ENCODE data around the gene BCL11A. TPM values are rescaled to one million over a fixed set of nuclear protein-coding genes. Genes with fewer than 3 reads are reported as not detected.

BCL11A gene
- total and polyA plus RNA-seq, 9 donors, result 0.81 to 5.7 (median 3.2) TPM; not detected in 1

DNA sequence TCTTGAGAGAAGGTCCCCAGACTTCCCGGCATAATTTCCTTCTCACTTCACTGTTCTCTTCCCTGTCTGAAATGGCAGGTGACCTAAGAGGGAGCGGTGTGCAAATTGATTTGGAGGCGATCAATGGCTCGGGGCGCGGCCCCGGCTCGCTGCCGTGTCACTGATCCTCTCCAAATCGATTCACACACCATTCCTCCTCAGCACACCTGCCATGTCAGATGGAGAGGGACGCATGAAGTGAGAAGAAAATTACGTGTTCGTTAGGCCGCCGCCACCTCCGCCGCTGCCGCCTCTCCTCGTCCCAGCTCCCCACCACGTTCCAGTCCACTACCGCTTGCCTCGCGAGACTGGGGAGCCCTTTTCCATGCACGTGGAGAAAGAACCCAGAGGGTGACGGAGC, 31.8 kb upstream of the BCL11A start:
- TF ChIP-seq POLR2A (IDR thresholded peaks at IDR 0.05), result no peak
- TF ChIP-seq, protein P1, sequence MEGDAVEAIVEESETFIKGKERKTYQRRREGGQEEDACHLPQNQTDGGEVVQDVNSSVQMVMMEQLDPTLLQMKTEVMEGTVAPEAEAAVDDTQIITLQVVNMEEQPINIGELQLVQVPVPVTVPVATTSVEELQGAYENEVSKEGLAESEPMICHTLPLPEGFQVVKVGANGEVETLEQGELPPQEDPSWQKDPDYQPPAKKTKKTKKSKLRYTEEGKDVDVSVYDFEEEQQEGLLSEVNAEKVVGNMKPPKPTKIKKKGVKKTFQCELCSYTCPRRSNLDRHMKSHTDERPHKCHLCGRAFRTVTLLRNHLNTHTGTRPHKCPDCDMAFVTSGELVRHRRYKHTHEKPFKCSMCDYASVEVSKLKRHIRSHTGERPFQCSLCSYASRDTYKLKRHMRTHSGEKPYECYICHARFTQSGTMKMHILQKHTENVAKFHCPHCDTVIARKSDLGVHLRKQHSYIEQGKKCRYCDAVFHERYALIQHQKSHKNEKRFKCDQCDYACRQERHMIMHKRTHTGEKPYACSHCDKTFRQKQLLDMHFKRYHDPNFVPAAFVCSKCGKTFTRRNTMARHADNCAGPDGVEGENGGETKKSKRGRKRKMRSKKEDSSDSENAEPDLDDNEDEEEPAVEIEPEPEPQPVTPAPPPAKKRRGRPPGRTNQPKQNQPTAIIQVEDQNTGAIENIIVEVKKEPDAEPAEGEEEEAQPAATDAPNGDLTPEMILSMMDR (IDR thresholded peaks at IDR 0.05), result no peak
- TF ChIP-seq EP300 (IDR thresholded peaks at IDR 0.05), result no peak
- Histone ChIP-seq H3K27me3 (no peaks in the 10 kb centered on the region), H3K27ac (no peak overlapping the region), H3K4me3 (no peak overlapping the region), H3K9me3 (no peaks in the 10 kb centered on the region), H3K36me3 (no peaks in the 10 kb centered on the region), H3K4me1 (ENCODE audit: insufficient read depth) (no peaks in the 10 kb centered on the region)
- DNase-seq, result no peak
- intact Hi-C loops (cut with DNase I), result no loop called here
- WGBS, 3 donors, result 94 to 95% (median 94%) methylated on average over 25 of the region's 25 CpGs

DNA sequence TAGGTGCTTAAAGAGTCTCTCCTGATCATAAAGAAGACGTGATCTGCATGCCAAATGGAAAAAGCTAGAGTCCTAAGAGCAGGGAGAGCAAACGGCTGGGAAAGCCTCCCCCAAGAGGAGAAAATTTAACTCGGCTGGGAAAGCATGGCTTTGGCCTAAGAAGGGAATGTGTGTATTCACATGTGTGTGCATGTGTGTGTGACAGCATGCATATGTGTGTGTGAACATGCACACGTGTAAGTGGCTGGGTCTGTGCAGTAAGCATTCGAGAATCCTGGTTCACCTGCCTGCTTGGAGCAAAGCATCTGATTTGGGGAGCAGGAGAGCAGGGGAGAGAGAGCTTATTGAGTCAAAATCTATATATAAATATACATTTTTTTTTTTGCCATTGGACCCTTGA, 30.1 kb upstream of the BCL11A start:
- intact Hi-C loops (cut with DNase I), result no loop called here
- no peak for DNase-seq
- no peaks in the 10 kb centered on the region for H3K4me1 ChIP-seq (ENCODE audit: insufficient read depth)
- H3K36me3 ChIP-seq, result no peaks in the 10 kb centered on the region
- WGBS, 3 donors, result 56 to 63% (median 63%) methylated on average over 5 of the region's 5 CpGs
- H3K27me3 ChIP-seq, result no peaks in the 10 kb centered on the region
- TF ChIP-seq, protein P1 (IDR thresholded peaks at IDR 0.05), result no peak
- no peak for TF ChIP-seq POLR2A (IDR thresholded peaks at IDR 0.05)
- no peak for TF ChIP-seq EP300 (IDR thresholded peaks at IDR 0.05)
- no peaks in the 10 kb centered on the region for H3K9me3 ChIP-seq
- no peak overlapping the region for H3K4me3 ChIP-seq
- no peak overlapping the region for H3K27ac ChIP-seq

DNA sequence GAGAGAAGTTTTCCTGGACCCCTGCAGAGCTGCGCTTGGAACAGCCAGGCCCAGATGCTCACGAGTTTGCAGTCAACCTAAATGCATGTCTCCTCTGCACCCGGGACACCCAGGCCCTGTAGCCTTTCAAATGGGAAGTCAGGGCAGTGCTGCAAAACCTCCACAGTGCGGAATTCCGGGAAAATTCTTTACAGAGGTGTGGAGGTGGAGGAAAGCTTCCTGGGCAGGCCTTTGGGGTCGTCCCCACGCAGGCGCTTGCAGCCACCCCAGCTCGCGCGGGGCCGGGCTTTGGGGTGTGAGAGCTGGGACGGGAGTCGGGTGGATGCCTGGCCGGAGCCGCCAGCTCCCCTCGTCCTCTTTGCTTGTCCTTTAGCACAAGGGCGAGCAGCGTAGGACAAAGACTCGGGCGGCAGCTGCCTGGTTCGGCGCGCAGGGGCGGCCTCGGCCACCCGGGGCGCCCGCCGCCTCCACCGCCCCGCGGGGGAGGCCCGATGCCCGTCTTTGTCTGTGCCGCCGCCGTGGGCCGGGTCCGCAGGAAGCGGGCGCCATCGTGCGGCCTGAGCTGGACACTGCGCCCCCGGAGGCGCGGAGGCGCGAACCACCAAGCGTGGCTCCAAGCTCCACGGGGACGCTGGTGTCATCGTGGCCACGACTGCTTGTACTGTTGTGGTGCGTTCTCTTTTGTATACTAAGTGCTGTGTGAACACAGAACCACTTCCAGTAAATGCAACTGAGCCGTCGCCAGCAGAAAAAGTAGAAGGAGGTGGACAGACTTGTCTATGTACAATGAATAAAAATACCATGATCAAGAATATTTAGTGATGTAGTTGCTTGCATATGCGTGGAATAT, 28.2 kb upstream of the BCL11A start:
- DNase-seq, result peak; percentile 16 to 72 (median 55)
- no peaks in the 10 kb centered on the region for H3K9me3 ChIP-seq
- H3K4me1 ChIP-seq (ENCODE audit: insufficient read depth), result no peaks in the 10 kb centered on the region
- no peaks in the 10 kb centered on the region for H3K36me3 ChIP-seq
- intact Hi-C loops (cut with DNase I), result no loop called here
- TF ChIP-seq, protein P1 (IDR thresholded peaks at IDR 0.05), result peak; percentile 54 to 74 (median 70)
- no peak for TF ChIP-seq POLR2A (IDR thresholded peaks at IDR 0.05)
- no peak overlapping the region for H3K4me3 ChIP-seq
- no peak overlapping the region for H3K27ac ChIP-seq
- H3K27me3 ChIP-seq, result no peaks in the 10 kb centered on the region
- 2 to 4% (median 2%) methylated on average over 48 to 59 of the region's 59 CpGs for WGBS, 3 donors

DNA sequence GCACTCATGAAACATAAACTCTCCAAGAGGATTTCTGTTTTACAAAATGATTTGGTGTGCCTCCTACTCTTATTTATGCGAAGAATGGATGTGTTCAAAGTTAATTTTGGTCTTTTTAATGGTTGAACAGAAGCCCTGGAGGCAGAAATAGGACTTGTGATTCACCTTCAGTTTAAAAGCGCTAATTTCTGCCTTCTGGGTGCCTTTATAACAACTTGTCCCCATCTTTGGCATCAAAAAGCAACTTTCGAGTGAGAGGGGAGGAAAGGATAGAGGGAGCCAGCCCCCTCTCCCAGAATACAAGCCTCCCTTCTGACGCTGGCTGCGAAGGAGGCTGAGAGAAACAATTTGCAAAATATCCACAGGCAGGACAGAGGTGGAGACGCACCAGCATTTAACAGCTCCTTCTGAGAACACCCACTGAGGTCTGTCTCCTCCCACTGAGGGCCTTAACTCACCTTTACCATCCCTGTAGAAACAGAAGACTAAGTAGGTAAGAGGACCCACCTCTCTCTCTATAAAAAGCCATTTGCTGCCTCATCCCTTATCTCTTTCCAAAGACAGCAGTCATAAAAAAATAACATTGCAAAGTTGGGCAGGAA, 24.3 kb upstream of the BCL11A start:
- Histone ChIP-seq H3K9me3 (no peaks in the 10 kb centered on the region), H3K27ac (no peak overlapping the region), H3K36me3 (no peaks in the 10 kb centered on the region), H3K4me1 (ENCODE audit: insufficient read depth) (no peaks in the 10 kb centered on the region), H3K4me3 (no peak overlapping the region), H3K27me3 (no peaks in the 10 kb centered on the region)
- intact Hi-C loops (cut with DNase I), result no loop called here
- DNase-seq, result no peak
- TF ChIP-seq POLR2A (IDR thresholded peaks at IDR 0.05), result no peak
- TF ChIP-seq, protein P1 (IDR thresholded peaks at IDR 0.05), result no peak
- no peak for TF ChIP-seq EP300 (IDR thresholded peaks at IDR 0.05)
- WGBS, 3 donors, result 56 to 72% (median 72%) methylated on average over 6 of the region's 6 CpGs
